Measurements from ENCODE around the gene MTM1. TPM values are rescaled to one million over a fixed set of nuclear protein-coding genes. Genes with fewer than 3 reads are reported as not detected.

MTM1 gene
- total RNA-seq, 1 donor: 10.8 TPM

GRCh38 chrX:150648296-150648940 lies 80.0 kb downstream of the MTM1 start:
- DNase-seq (ENCODE audit: low read depth): no peak
- no peak for TF ChIP-seq CTCF (IDR thresholded peaks at IDR 0.05; ENCODE audit: insufficient read depth, low read length)

DNA sequence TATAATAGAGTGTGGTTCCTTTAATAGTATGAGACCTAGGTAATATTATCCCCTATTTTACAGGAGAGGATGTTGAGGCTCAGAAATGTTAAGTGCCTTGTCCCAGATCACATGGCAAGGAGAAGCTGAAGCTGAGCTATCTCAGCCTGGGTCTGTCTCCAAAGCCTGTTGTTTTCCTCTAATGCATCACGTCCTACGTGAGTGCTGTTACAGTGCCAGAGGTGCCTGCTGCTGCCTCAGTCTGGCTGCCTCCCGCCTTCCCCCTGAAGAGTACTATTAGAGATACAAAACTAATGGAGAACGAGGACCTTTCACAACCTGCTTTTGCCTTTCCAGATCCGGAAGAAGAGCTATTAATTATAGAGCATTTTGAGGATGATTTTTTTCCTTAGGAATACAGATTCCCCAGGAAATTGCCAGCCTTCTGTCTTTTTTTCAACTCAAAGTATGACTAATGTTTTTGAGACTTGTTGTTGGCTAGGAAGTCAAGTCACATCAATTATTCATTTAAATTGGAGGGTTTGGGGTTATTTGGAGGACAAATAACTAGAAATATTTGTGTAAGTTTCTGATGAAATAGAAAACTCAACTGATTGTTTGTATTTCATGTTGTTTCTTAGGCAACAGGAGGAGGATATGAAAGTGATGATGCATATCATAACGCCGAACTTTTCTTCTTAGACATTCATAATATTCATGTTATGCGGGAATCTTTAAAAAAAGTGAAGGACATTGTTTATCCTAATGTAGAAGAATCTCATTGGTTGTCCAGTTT lies 80.9 kb downstream of the MTM1 start:
- H3K4me3 ChIP-seq (ENCODE audit: low read depth, low read length): no peak overlapping the region
- TF ChIP-seq CTCF (IDR thresholded peaks at IDR 0.05; ENCODE audit: insufficient read depth, low read length): no peak
- DNase-seq (ENCODE audit: low read depth): peak; percentile 69

More at GRCh38 chrX:150648296-150648940, 80.0 kb downstream of the MTM1 start:
- no peak overlapping the region for H3K4me3 ChIP-seq (ENCODE audit: low read depth, low read length)

DNA sequence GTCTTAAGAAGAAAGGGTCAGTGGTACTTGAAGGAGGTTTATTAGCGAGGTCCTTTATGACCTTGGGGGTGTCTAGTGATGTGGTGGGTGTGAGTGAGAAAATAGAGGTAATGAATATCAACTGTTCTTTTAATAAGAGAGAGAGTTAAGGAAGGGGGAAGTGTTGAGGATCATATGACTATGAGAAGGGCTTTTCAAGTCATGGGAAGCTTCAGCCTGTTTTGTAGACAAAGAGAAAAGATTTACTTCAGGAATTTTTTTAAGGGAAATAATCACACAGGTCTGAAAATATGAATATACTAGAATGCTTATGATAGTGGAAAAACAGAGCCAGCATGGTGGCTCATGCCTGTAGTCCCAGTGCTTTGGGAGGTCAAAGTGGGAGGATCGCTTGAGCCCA lies 83.5 kb downstream of the MTM1 start:
- TF ChIP-seq CTCF (IDR thresholded peaks at IDR 0.05; ENCODE audit: insufficient read depth, low read length): no peak
- no peak overlapping the region for H3K4me3 ChIP-seq (ENCODE audit: low read depth, low read length)
- no peak for DNase-seq (ENCODE audit: low read depth)

GRCh38 chrX:150655788-150656187 lies 87.4 kb downstream of the MTM1 start:
- DNase-seq (ENCODE audit: low read depth): no peak
- no peak for TF ChIP-seq CTCF (IDR thresholded peaks at IDR 0.05; ENCODE audit: insufficient read depth, low read length)
- no peak overlapping the region for H3K4me3 ChIP-seq (ENCODE audit: low read depth, low read length)

DNA sequence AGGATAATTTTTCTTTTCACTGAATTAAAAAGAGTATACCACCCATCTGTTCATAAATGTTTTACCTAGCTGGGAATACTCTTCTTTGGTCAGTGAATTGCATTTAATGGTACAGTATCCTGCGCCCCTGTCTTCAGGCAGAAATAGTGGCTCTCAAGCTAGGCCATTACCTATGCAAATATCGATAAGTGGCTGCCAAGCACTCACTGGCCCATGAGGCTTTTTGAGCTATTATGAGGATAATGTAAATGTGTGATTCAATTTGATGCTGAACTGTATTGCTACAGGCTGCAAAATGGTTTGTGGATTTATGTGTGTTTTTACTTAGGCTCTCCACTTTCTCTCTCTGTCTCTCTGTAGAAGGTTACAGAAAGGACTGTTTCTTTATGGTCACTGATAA lies 94.7 kb downstream of the MTM1 start:
- no peak for DNase-seq (ENCODE audit: low read depth)
- H3K4me3 ChIP-seq (ENCODE audit: low read depth, low read length): no peak overlapping the region
- no peak for TF ChIP-seq CTCF (IDR thresholded peaks at IDR 0.05; ENCODE audit: insufficient read depth, low read length)

GRCh38 chrX:150664290-150664689 lies 95.9 kb downstream of the MTM1 start:
- no peak overlapping the region for H3K4me3 ChIP-seq (ENCODE audit: low read depth, low read length)
- no peak for TF ChIP-seq CTCF (IDR thresholded peaks at IDR 0.05; ENCODE audit: insufficient read depth, low read length)

More at GRCh38 chrX:150664290-150664689, 95.9 kb downstream of the MTM1 start:
- peak; percentile 2 for DNase-seq (ENCODE audit: low read depth)

All from fibroblast of the aortic adventitia (primary cell).